HepG2 (cell line): ENCODE results near the gene STK4. TPM values are rescaled to one million over a fixed set of nuclear protein-coding genes. Genes with fewer than 3 reads are reported as not detected.

Experiments used
- ATAC-seq: fragments of 200-7000 bp; cut with Tn5 transposase; 3 replicates; pipeline ENCODE4 v1.9.1; 2020; ENCODE audit warnings: mild to moderate bottlenecking, moderate library complexity
- BruUV-seq: library from RNA; stranded (reverse); fragments of 400-500 nt; replicated peaks from 2 replicates; lab custom pipeline; 2021; lab: Mats Ljungman, UMichigan
- CTCF ChIA-PET: fragments of 300-600 bp; formaldehyde crosslinking; extraction: SDS; loops from one replicate; lab custom pipeline; 2021; ENCODE audit warnings: low total read pairs, inconsistent platforms, low intra/inter-chr PET ratio; lab: Yijun Ruan, JAX
- POLR2A ChIA-PET: fragments of 350-600 bp; sonication (Branson Sonifier 250); formaldehyde crosslinking; loops from one replicate; lab custom pipeline; 2020; ENCODE audit warnings: antibody characterized with exemption, inconsistent platforms; lab: Yijun Ruan, JAX
- DNase-seq: peaks from one replicate; pipeline ENCODE4 v3.0.0-alpha.2; 2015; ENCODE audit warnings: low spot score
- FAIRE-seq: peaks from 3 replicates; lab custom pipeline; 2011; peaks lifted over from hg19 to GRCh38; lab: Jason Lieb, UNC
- H2AFZ ChIP-seq: one replicate; pipeline ENCODE4 v1.6.1; 2011; ENCODE audit warnings: low read length, inconsistent platforms
- H3K27ac ChIP-seq: fragments of 300-600 bp; 3 replicates; pipeline ENCODE4 v1.8.0; 2011; ENCODE audit warnings: mixed run types, mild to moderate bottlenecking, mixed read lengths, low read length, inconsistent platforms; ENCODE audit not compliant: insufficient read depth; ENCODE audit errors: extremely low read length
- H3K27me3 ChIP-seq, 2 experiments: fragments of 200-600 bp in 1 of 2; 2 replicates in 1 of 2; 3 replicates in 1 of 2; pipeline versions ENCODE4 v1.6.0 to v1.8.0; 2011; ENCODE audit warnings: low read length in 2 of 2, mild to moderate bottlenecking in 2 of 2, moderate library complexity in 2 of 2, inconsistent platforms in 1 of 2; ENCODE audit not compliant: insufficient read depth in 2 of 2, control insufficient read depth in 1 of 2
- H3K36me3 ChIP-seq, 2 experiments: fragments of 200-600 bp in 1 of 2; replicated peaks in 1 of 2; 2 replicates in 1 of 2; 3 replicates in 1 of 2; pipeline versions ENCODE4 v1.5.1 to v1.8.0; 2011; ENCODE audit warnings: low read length in 2 of 2, inconsistent platforms in 1 of 2; ENCODE audit not compliant: insufficient read depth in 2 of 2, control insufficient read depth in 1 of 2
- H3K4me1 ChIP-seq: 2 replicates; pipeline ENCODE4 v1.5.1; 2012; ENCODE audit warnings: low read length, inconsistent platforms; ENCODE audit not compliant: insufficient read depth
- H3K4me2 ChIP-seq: 2 replicates; pipeline ENCODE4 v1.6.0; 2011; ENCODE audit warnings: low read depth, low read length, inconsistent platforms
- H3K4me3 ChIP-seq, 3 experiments: fragments of 200-600 bp in 1 of 3; sonication (generic), shearing (Covaris generic) in 1 of 3; replicated peaks in 1 of 3; 2 replicates each; pipeline ENCODE4 v1.5.1; 2011 to 2016; ENCODE audit warnings: low read length in 3 of 3, inconsistent platforms in 2 of 3, low read depth in 2 of 3, mild to moderate bottlenecking in 2 of 3, control low read depth in 1 of 3, mixed read lengths in 1 of 3; ENCODE audit not compliant: insufficient read depth in 1 of 3
- H3K79me2 ChIP-seq: one replicate; pipeline ENCODE4 v1.6.1; 2011; ENCODE audit warnings: low read length, inconsistent platforms; ENCODE audit not compliant: insufficient read depth
- H3K9ac ChIP-seq: 2 replicates; pipeline ENCODE4 v1.6.0; 2011; ENCODE audit warnings: mild to moderate bottlenecking, low read depth, low read length, inconsistent platforms; ENCODE audit not compliant: insufficient read depth
- H3K9me3 ChIP-seq: 2 replicates; pipeline ENCODE4 v1.5.1; 2012; ENCODE audit warnings: mild to moderate bottlenecking, low read length
- H4K20me1 ChIP-seq: 2 replicates; pipeline ENCODE4 v1.6.0; 2011; ENCODE audit warnings: inconsistent platforms, mild to moderate bottlenecking, low read length, moderate library complexity; ENCODE audit not compliant: insufficient read depth
- FOXA3 ChIP-seq: IDR thresholded peaks from 2 replicates; pipeline ENCODE4 v1.6.1; 2016; ENCODE audit warnings: missing genetic modification reagents, missing compliant biosample characterization
- KLF13 ChIP-seq: sonication (generic); formaldehyde crosslinking; IDR thresholded peaks from 2 replicates; pipeline ENCODE4 v1.4.0; 2020; ENCODE audit warnings: mild to moderate bottlenecking, missing genetic modification reagents
- RXRA ChIP-seq: sonication (generic); formaldehyde crosslinking; IDR thresholded peaks from 2 replicates; pipeline ENCODE4 v1.5.1; 2020; ENCODE audit warnings: missing genetic modification reagents
- SP1 ChIP-seq, 2 experiments: fragments of 450-650 bp in 1 of 2; sonication (generic) in 1 of 2; formaldehyde crosslinking in 1 of 2; IDR thresholded peaks; 2 replicates each; pipeline versions ENCODE4 v1.4.0 to v1.6.1; 2016 to 2020; ENCODE audit warnings: missing genetic modification reagents in 1 of 2
- TP53 ChIP-seq: sonication (generic); formaldehyde crosslinking; conservative IDR thresholded peaks from 2 replicates; pipeline ENCODE4 v1.4.0; 2020; ENCODE audit warnings: missing genetic modification reagents
- ZNF563 ChIP-seq: sonication (generic); formaldehyde crosslinking; IDR thresholded peaks from 2 replicates; pipeline ENCODE4 v1.8.0; 2022; ENCODE audit warnings: mild to moderate bottlenecking, moderate library complexity, missing genetic modification reagents
- WGBS: methylation state at CpG from one replicate; pipeline ENCODE4 v1.1.6; 2017; ENCODE audit warnings: low lambda C conversion rate; 5-methylcytosine and 5-hydroxymethylcytosine counted together
- in situ Hi-C: cut with HindIII; loops from 2 replicates; pipeline ENCODE4 v1.10.0; 2017; ENCODE audit warnings: low pct_unique_long_range_greater_than_20kb; ENCODE audit not compliant: extremely low pct_ligation_motif_present
- intact Hi-C: fragments of 100-400 bp; cut with micrococcal nuclease; formaldehyde crosslinking; loops from one replicate; pipeline ENCODE4 v1.10.0; 2022; ENCODE audit not compliant: unreplicated experiment
- polyA plus RNA-seq, 8 experiments: library from polyadenylated mRNA; depleted of rRNA in 3 of 8; stranded (reverse) in 7 of 8; unstranded in 1 of 8; fragments of >200 nt; fragmentation: Illumina TruSeq in 4 of 8; extraction: Trizol in 4 of 8; gene quantifications; 2 replicates each; pipeline versions ENCODE4 v1.2.1 to v1.2.3, GENCODE V29; 2011 to 2016; ENCODE audit warnings: low read depth in 4 of 8, missing spikeins in 1 of 8, mixed read lengths in 1 of 8; ENCODE audit not compliant: insufficient read depth in 1 of 8
- total RNA-seq, 5 experiments: library from RNA; depleted of rRNA; stranded (reverse); fragments of >200 nt; fragmentation: Illumina TruSeq; extraction: Trizol; gene quantifications; 2 replicates each; pipeline ENCODE4 v1.2.3, GENCODE V29; 2016; ENCODE audit warnings: low read depth in 1 of 5
- TF ChIP-seq, protein P1 (sequence below): sonication (generic); formaldehyde crosslinking; IDR thresholded peaks from 2 replicates; pipeline ENCODE4 v1.5.1; 2020; ENCODE audit warnings: mild to moderate bottlenecking, moderate library complexity, missing genetic modification reagents
- TF ChIP-seq, protein P2 (sequence below): IDR thresholded peaks from 2 replicates; pipeline ENCODE4 v1.6.1; 2016; ENCODE audit warnings: missing compliant biosample characterization, missing genetic modification reagents, borderline replicate concordance
- TF ChIP-seq, protein P3 (sequence below): sonication (generic); formaldehyde crosslinking; IDR thresholded peaks from 2 replicates; pipeline ENCODE4 v1.4.0; 2020; ENCODE audit warnings: low read depth, mild to moderate bottlenecking, missing genetic modification reagents
- TF ChIP-seq, protein P4 (sequence below): sonication (generic); formaldehyde crosslinking; IDR thresholded peaks from 2 replicates; pipeline ENCODE4 v1.4.0; 2020; ENCODE audit warnings: missing genetic modification reagents

STK4 gene
- total and polyA plus RNA-seq, 2 of the 13 experiments (the other 11 are each of a cell fraction or from before 2014, with no cell fraction given): 25.6 to 38.3 TPM

DNA sequence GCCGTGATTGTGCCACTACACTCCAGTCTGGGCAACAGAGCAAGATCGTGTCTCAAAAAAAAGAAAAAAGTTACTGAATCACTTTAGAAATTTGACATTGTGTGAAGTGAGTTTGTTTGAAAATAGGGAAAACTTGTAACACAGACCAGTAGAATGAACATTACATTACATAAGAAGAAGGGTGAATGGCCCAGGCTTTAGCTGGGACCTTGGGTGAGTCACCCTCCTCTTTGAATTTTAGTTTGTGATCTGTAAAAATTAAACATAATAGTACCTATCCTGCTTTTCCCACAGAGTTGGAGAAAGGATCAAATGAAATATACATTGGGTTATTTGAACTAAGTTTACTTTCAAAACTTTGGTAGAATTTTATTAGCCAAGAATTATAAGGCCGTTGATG, 78.3 kb downstream of the STK4 start:
- Histone ChIP-seq H3K4me3 (no peak overlapping the region), H3K27me3 (no peaks in the 10 kb centered on the region; a peak in 1 of 5 replicates), H3K9me3 (no peaks in the 10 kb centered on the region), H3K4me1 (no peaks in the 10 kb centered on the region), H2AFZ (no peak overlapping the region), H3K4me2 (no peak overlapping the region), H4K20me1 (0 out of 2 replicates have a peak, but pooled peaks cover 3% of the 10 kb centered on the region), H3K36me3 (peaks cover 0 to 4% of the 10 kb centered on the region in 2 experiments; a peak in 2 of 5 replicates), H3K27ac (no peak overlapping the region), H3K79me2 (no peaks in the 10 kb centered on the region), H3K9ac (no peak overlapping the region)
- FAIRE-seq (no peak), DNase-seq (no peak), ATAC-seq (no peak)
- ChIA-PET CTCF (interaction anchor here (1.1 to 4.3 kb wide), 5 partner anchors 48 to 246 kb away, joined by 3 to 47 read pairs (median 18); no protein-coding TSS in a partner anchor), POLR2A (interaction anchor here (1.3 to 1.6 kb wide), 2 partner anchors 33 to 51 kb away, joined by 4 to 7 read pairs; no protein-coding TSS in a partner anchor)
- intact Hi-C loops (loop anchor here (1.0 kb wide), 3 partner anchors 51 to 247 kb away; no protein-coding TSS in a partner anchor), in situ Hi-C loops (loop anchor here (10.0 kb wide), 1 partner anchor 50 kb away; no protein-coding TSS in a partner anchor)
- TF ChIP-seq RXRA (CRISPR knock-in tag) (no peak), ZNF563 (no peak), TP53 (CRISPR knock-in tag) (no peak)
- 97% methylated on average over 3 of the region's 3 CpGs for WGBS
- no TSS peak for BruUV-seq

DNA sequence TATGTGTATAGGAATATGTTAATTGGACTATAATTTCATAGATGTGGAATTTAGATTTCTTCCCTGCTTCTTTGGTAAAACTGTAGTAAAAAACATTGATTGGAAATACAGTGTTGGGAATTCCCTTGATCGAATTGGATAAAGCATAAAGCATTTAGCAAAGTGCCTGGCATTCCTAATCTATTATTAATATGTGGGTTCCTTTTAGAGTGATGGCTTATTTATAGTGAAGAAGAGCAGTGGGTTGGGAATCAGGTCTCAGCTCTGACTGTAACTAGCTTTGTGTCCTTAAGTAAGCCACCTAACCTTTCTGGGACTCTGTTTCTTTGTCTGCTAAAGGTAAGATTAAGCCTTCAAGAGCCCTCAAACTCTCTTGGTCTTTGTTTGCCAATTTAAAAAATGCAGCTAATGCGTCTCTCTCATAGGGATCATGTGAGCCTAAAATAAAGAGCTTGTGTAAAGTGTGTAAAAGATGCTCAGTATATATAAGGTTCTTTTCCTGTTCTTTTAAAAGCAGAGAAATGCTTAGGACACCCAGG, 81.3 kb downstream of the STK4 start:
- H3K4me3 ChIP-seq: no peak overlapping the region
- peaks cover 4% of the 10 kb centered on the region in 2 experiments; a peak in 3 of 5 replicates for H3K36me3 ChIP-seq
- FAIRE-seq: no peak
- no peaks in the 10 kb centered on the region for H3K27me3 ChIP-seq
- H2AFZ ChIP-seq: no peak overlapping the region
- no peaks in the 10 kb centered on the region for H3K79me2 ChIP-seq
- DNase-seq: no peak
- ChIA-PET POLR2A (no interaction called here), CTCF (no interaction called here)
- WGBS: 97% methylated on average over 2 of the region's 2 CpGs
- no peak overlapping the region for H3K27ac ChIP-seq
- intact Hi-C loops (no loop called here), in situ Hi-C loops (loop anchor here (10.0 kb wide), 1 partner anchor 47 kb away; no protein-coding TSS in a partner anchor)
- BruUV-seq: no TSS peak
- H3K4me2 ChIP-seq: no peak overlapping the region
- no peaks in the 10 kb centered on the region for H3K4me1 ChIP-seq
- H3K9me3 ChIP-seq: no peaks in the 10 kb centered on the region
- H3K9ac ChIP-seq: no peak overlapping the region
- H4K20me1 ChIP-seq: 0 out of 2 replicates have a peak, but pooled peaks cover 3% of the 10 kb centered on the region
- no peak for ATAC-seq
- TF ChIP-seq, protein P1, sequence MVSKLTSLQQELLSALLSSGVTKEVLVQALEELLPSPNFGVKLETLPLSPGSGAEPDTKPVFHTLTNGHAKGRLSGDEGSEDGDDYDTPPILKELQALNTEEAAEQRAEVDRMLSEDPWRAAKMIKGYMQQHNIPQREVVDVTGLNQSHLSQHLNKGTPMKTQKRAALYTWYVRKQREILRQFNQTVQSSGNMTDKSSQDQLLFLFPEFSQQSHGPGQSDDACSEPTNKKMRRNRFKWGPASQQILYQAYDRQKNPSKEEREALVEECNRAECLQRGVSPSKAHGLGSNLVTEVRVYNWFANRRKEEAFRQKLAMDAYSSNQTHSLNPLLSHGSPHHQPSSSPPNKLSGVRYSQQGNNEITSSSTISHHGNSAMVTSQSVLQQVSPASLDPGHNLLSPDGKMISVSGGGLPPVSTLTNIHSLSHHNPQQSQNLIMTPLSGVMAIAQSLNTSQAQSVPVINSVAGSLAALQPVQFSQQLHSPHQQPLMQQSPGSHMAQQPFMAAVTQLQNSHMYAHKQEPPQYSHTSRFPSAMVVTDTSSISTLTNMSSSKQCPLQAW (CRISPR knock-in tag): no peak
- TF ChIP-seq, protein P2, sequence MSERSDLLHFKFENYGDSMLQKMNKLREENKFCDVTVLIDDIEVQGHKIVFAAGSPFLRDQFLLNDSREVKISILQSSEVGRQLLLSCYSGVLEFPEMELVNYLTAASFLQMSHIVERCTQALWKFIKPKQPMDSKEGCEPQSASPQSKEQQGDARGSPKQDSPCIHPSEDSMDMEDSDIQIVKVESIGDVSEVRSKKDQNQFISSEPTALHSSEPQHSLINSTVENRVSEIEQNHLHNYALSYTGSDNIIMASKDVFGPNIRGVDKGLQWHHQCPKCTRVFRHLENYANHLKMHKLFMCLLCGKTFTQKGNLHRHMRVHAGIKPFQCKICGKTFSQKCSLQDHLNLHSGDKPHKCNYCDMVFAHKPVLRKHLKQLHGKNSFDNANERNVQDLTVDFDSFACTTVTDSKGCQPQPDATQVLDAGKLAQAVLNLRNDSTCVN (CRISPR knock-in tag): no peak
- TF ChIP-seq, protein P3, sequence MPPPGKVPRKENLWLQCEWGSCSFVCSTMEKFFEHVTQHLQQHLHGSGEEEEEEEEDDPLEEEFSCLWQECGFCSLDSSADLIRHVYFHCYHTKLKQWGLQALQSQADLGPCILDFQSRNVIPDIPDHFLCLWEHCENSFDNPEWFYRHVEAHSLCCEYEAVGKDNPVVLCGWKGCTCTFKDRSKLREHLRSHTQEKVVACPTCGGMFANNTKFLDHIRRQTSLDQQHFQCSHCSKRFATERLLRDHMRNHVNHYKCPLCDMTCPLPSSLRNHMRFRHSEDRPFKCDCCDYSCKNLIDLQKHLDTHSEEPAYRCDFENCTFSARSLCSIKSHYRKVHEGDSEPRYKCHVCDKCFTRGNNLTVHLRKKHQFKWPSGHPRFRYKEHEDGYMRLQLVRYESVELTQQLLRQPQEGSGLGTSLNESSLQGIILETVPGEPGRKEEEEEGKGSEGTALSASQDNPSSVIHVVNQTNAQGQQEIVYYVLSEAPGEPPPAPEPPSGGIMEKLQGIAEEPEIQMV (CRISPR knock-in tag): no peak
- TF ChIP-seq KLF13 (CRISPR knock-in tag): no peak
- no peak for TF ChIP-seq SP1 (IDR thresholded peaks at IDR 0.05)
- TF ChIP-seq SP1 (CRISPR knock-in tag; IDR thresholded peaks at IDR 0.05): no peak
- TF ChIP-seq, protein P4, sequence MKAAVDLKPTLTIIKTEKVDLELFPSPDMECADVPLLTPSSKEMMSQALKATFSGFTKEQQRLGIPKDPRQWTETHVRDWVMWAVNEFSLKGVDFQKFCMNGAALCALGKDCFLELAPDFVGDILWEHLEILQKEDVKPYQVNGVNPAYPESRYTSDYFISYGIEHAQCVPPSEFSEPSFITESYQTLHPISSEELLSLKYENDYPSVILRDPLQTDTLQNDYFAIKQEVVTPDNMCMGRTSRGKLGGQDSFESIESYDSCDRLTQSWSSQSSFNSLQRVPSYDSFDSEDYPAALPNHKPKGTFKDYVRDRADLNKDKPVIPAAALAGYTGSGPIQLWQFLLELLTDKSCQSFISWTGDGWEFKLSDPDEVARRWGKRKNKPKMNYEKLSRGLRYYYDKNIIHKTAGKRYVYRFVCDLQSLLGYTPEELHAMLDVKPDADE (CRISPR knock-in tag): no peak
- no peak for TF ChIP-seq FOXA3 (CRISPR knock-in tag)
